Measurements from ENCODE around the gene SLC25A13. TPM values are rescaled to one million over a fixed set of nuclear protein-coding genes. Genes with fewer than 3 reads are reported as not detected.

The SLC25A13 gene
- total and polyA plus RNA-seq, 2 of the 13 experiments (the other 11 are each of a cell fraction or from before 2014, with no cell fraction given) = 36.2 to 84.9 TPM

DNA sequence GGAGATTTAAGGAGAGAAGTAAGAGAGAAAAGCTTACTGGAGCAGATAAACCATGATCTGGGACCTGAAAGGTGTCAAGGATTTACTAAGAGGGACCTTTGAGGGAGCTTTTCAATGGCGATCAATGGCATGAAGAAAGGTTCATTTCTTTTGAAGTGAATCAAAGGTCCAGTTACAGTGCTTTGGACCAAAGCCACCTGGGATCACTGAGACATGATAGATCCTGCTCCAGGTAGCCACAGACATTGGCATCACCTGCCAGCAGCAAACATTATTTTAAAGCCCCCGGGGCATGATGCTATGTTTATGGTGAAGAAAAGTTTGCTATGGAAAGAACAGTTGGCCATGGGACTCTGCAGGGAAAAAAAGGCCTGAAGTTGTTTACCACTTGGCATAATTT, 109.4 kb downstream of the SLC25A13 start:
- Histone ChIP-seq H3K79me2 (ENCODE audit: insufficient read depth, low read length) (peaks cover 18% of the 10 kb centered on the region), H3K27ac (ENCODE audit: extremely low read length, insufficient read depth, low read length) (no peak overlapping the region), H3K9ac (ENCODE audit: insufficient read depth, low read depth, low read length) (no peak overlapping the region), H3K36me3 (replicated peaks in 1 of 2; ENCODE audit: control insufficient read depth in 1 of 2, insufficient read depth in 2 of 2, low read length in 2 of 2) (peaks cover 2 to 10% of the 10 kb centered on the region in 2 experiments; a peak in 3 of 5 replicates), H3K4me1 (ENCODE audit: insufficient read depth, low read length) (no peaks in the 10 kb centered on the region), H4K20me1 (ENCODE audit: insufficient read depth, low read length) (no peaks in the 10 kb centered on the region; the same call in 1 of the 2 replicates), H2AFZ (ENCODE audit: low read length) (no peak overlapping the region), H3K27me3 (ENCODE audit: control insufficient read depth in 1 of 2, insufficient read depth in 2 of 2, low read length in 2 of 2) (no peaks in the 10 kb centered on the region), H3K9me3 (ENCODE audit: low read length) (no peaks in the 10 kb centered on the region), H3K4me2 (ENCODE audit: low read depth, low read length) (no peak overlapping the region), H3K4me3 (replicated peaks in 1 of 3; ENCODE audit: insufficient read depth in 1 of 3, low read depth in 2 of 3, low read length in 3 of 3) (no peak overlapping the region)
- no peak for FAIRE-seq
- DNase-seq (ENCODE audit: low spot score) = no peak
- no peak for ATAC-seq
- intact Hi-C loops (cut with micrococcal nuclease; ENCODE audit: unreplicated experiment) = no loop called here
- in situ Hi-C loops (cut with HindIII; ENCODE audit: extremely low pct_ligation_motif_present, low pct_unique_long_range_greater_than_20kb) = no loop called here
- CTCF ChIA-PET (ENCODE audit: low intra/inter-chr PET ratio, low total read pairs) = no interaction called here
- BruUV-seq (replicated peaks) = no TSS peak
- POLR2A ChIA-PET = no interaction called here
- 100% methylated on average over 2 of the region's 2 CpGs for WGBS (ENCODE audit: low lambda C conversion rate)
- TF ChIP-seq ZFP62 (CRISPR knock-in tag; IDR thresholded peaks at IDR 0.05) (no peak), ADNP (CRISPR knock-in tag; IDR thresholded peaks at IDR 0.05) (no peak), TCF12 (IDR thresholded peaks at IDR 0.05) (no peak), TCF12 (CRISPR knock-in tag; IDR thresholded peaks at IDR 0.05) (no peak), FOXO1 (CRISPR knock-in tag; IDR thresholded peaks at IDR 0.05) (no peak), POGZ (CRISPR knock-in tag; IDR thresholded peaks at IDR 0.05) (no peak), HDAC2 (CRISPR knock-in tag; IDR thresholded peaks at IDR 0.05) (no peak), RAD21 (CRISPR knock-in tag; IDR thresholded peaks at IDR 0.05) (no peak), SMAD1 (CRISPR knock-in tag; IDR thresholded peaks at IDR 0.05; ENCODE audit: borderline replicate concordance, low read depth) (no peak), ZNF468 (CRISPR knock-in tag; IDR thresholded peaks at IDR 0.05) (no peak), ZNF75D (CRISPR knock-in tag; IDR thresholded peaks at IDR 0.05; ENCODE audit: borderline replicate concordance) (no peak), MLX (CRISPR knock-in tag; IDR thresholded peaks at IDR 0.05) (no peak), ZSCAN29 (CRISPR knock-in tag; conservative IDR thresholded peaks at IDR 0.05) (no peak), MXD3 (CRISPR knock-in tag; IDR thresholded peaks at IDR 0.05) (no peak), RFX3 (CRISPR knock-in tag; IDR thresholded peaks at IDR 0.05) (no peak)
- TF ChIP-seq, protein P1, sequence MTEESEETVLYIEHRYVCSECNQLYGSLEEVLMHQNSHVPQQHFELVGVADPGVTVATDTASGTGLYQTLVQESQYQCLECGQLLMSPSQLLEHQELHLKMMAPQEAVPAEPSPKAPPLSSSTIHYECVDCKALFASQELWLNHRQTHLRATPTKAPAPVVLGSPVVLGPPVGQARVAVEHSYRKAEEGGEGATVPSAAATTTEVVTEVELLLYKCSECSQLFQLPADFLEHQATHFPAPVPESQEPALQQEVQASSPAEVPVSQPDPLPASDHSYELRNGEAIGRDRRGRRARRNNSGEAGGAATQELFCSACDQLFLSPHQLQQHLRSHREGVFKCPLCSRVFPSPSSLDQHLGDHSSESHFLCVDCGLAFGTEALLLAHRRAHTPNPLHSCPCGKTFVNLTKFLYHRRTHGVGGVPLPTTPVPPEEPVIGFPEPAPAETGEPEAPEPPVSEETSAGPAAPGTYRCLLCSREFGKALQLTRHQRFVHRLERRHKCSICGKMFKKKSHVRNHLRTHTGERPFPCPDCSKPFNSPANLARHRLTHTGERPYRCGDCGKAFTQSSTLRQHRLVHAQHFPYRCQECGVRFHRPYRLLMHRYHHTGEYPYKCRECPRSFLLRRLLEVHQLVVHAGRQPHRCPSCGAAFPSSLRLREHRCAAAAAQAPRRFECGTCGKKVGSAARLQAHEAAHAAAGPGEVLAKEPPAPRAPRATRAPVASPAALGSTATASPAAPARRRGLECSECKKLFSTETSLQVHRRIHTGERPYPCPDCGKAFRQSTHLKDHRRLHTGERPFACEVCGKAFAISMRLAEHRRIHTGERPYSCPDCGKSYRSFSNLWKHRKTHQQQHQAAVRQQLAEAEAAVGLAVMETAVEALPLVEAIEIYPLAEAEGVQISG (CRISPR knock-in tag; IDR thresholded peaks at IDR 0.05) = no peak
